GM20431 (cell line): Measurements from ENCODE around the gene CLN3.
"Not testable (repeated sequence)": the region's sequence is repeated elsewhere in the genome, so short reads cannot be mapped to it uniquely, and the experiment has no call there.

Experiments used
- in situ Hi-C: fragments of 300-500 bp; cut with MseI, MboI; formaldehyde crosslinking; loops from one replicate; pipeline ENCODE4 v1.15.0; 2020; ENCODE audit warnings: low sequenced_read_pairs; ENCODE audit not compliant: unreplicated experiment

CLN3 gene

DNA sequence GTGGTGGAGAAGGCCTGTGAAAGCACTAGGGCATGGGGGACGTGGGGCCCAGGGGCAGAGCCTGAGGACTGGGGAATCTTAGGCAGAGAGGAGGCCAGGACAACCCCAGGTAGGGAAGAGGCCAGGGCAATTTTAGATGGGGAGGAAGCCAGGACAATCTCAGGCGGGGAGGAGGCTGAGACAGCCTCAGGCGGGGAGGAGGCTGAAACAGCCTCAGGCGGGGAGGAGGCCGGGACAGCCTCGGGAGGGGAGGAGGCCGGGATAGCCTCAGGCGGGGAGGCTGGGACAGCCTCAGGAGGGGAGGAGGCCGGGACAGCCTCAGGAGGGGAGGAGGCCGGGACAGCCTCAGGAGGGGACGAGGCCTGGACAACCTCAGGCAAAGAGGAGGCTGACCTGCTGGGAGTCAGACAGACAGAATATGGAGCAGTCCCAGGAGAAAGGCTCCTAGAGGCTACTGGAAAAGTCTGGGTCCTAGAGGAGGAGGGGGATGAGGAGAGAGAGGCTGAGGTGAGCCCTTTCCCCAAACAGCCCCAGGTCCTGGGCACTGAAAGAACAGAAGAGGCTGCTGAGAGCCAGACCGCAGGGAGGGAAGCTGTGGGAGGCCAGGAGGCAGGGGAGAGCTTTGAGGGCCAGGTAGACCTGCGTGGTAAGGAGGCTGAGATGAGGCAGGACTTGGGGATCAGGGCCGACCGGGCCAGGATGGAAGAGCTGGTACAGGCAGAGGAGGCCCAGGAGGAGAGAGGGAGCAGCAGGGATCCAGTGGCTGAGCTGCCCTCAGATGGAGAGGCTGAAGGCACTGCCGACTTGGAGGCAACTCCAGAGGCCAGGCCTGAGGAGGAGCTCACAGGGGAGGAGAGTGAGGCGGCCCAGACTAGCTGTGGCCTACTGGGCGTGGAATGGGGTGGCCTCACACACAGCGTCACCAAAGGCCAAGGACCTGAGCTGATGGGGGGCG lies 4.2 kb upstream of the CLN3 start:
- in situ Hi-C loops, result no loop called here

DNA sequence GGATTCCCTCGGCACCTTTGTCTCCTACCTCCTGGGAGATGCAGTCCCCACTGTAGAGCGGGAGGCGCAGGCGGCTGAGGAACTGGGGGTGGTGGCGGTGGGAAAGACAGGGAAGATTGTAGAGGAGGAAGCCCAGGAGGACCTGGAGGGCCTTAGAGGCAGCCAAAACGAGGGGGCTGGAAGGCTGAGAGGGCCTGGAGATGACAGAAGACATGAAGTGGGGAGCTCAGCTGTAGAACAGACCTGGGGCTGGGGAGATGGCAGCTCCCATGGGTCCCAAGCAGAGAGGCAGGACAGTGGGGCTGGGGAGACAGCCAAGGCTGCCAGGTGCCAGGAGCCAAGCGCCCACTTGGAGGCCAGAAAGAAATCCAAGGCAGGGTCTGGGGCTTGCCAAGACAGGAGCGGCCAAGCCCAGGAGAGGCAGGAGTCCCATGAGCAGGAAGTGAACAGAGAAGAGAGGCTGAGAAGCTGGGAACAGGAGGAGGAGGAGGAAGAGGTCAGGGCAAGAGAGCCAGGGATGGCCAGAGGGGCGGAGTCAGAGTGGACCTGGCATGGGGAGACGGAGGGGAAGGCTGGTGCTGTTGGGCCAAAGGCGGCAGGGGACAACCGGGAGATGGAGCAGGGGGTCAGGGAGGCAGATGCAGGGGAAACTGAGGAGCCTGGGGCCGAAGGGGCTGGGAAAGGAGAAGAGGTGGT lies 3.4 kb upstream of the CLN3 start:
- in situ Hi-C loops, result no loop called here

DNA sequence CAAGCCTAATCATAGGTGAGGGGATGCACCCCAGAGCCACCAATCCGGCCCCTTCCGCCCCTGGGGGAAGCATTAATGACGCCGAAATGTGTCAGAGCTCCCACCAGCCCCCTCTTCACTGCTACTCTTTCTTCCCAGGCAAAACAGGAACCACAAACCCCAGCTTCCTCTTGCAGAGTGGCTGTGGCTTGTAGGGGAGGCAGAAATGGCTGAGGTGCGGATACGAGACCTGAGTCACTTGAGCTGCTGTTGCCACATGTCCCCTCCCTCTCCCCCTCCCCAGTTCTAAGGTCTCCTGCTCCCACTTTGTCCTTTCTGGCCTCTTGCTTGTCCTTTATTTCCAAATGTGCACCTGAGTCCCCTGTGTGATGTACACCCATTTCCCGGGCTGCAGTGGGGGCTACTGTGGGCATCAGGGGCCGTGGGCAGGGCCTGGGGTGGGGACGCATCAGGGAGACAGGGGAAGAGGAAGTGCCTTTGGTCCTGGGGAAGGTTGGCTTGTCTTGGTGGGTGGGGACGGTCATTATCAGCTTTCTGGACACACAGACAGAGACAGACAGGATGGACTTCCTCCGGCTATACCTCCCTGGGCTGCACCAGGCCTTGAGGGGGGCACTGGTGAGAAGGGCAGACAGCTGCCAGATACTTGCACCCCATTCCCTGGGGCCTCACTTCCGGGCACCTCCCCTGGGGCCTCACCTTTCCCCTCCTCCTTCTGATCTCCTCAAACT lies 2.4 kb upstream of the CLN3 start, which contains the start of gene APOBR:
Gene APOBR, plus strand, starts transcription at position 523 of the 731 bp plus-strand sequence. Its CDS starts 39 bp downstream, at position 562.
- in situ Hi-C loops, result no loop called here

DNA sequence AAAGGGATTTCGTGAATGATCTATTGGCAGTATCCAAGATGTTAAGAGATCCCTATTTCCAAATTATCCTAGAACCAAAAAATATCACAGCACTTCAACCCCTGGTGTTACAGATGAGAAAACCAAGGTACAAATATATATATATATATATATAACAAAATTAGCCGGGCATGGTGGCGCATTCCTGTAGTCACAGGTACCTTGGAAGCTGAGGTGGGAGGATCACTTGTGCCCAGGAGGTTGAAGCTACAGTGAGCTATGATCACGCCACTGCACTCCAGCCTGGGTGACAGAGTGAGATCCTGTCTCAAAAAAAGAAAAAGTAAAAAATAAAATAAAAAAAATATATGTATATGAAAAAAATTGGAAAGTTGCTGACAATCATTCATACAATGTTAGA lies 637 bp upstream of the CLN3 start:
- in situ Hi-C loops, result no loop called here

DNA sequence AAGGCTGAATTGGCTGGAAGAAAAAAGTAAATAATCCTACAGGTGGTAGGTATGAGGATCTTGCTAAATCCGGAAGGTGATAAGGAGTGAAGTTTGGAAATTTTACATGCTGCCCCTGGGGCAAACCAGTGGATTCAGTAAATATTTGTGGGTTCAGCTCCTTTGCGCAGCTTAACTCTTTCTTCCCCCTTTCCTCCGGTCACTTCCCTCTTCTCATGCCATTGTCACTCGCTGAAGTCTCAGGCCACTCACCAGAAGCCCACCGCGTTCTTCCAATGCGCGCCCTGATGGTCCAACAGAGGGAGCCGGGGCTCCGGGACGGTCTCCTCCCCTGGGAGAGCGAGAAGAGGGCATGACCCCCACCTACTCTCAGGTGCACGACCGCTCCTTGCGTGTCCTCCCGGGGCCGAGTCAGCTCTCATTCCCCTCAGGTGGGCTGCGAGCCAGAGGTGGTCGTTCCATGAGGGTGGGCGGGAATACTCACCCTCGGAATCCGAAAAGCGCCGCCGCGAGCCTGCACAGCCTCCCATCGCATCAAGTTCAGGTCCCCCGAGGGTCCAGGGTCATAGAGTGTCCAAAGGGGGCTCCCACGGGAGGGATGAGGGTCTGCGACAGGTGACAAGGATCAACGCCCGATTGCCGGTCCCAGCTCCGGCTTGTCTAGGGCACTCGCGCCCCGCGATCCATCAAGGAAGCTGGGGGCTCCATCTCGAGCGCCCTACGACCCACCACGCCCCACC lies 474 bp downstream of the CLN3 start:
- in situ Hi-C loops, result no loop called here

DNA sequence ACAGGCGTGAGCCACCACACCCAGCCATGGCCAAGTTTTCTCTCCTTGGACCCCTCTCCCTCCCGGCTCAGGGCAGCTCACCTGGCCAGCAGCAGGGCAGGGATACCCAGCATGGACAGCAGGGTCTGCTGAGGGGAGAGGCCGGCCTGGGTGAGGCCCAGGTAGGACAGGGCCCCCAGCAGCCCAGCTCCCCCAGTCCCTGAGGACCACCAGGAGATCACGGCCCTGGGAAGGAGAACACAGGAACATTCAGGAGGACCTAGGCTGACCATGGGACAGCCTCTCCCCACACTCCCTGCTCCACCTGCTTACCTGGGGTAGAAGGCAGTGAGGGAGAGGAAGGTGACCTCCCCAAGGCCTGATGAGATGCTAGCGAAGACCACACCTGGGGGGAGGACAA lies 5.6 kb downstream of the CLN3 start:
- in situ Hi-C loops, result no loop called here

DNA sequence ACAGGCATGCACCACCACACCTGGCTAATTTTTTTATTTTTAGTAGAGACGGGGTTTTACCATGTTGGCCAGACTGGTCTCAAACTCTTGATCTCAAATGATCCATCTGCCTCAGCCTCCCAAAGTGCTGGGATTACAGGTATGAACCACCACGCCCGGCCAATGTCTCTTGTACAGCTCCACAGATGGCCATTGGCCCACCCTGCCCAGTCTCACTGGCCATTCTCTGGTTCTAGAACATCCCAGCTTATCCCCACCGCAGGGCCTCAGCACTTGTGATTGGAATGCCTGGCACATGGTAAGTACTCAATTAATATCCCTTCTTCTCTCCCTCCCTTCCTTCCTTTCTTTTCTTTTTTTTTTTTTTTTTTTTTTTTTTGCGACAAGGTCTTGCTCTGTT lies 8.5 kb downstream of the CLN3 start:
- in situ Hi-C loops, result not testable (repeated sequence)

DNA sequence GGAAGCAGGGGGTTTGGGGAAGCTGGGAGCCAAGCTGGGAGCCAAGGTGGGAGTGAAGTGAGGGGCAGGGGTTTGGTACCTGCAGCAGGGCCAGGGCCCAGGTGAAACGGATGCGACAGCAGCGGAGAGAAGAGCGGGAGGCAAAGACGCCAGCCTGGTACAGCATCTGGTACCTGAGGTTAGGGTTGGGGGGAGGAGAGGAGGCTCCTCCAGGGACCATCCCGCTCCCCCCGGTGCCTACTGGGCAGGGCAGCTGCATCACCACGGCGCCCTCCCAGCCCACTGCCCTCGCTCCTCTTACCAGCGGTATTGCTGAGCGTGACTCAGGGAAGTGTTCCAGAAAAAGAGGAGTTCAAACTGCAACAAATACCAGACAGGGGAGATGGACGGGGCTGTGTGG lies 9.8 kb downstream of the CLN3 start:
- in situ Hi-C loops, result no loop called here

DNA sequence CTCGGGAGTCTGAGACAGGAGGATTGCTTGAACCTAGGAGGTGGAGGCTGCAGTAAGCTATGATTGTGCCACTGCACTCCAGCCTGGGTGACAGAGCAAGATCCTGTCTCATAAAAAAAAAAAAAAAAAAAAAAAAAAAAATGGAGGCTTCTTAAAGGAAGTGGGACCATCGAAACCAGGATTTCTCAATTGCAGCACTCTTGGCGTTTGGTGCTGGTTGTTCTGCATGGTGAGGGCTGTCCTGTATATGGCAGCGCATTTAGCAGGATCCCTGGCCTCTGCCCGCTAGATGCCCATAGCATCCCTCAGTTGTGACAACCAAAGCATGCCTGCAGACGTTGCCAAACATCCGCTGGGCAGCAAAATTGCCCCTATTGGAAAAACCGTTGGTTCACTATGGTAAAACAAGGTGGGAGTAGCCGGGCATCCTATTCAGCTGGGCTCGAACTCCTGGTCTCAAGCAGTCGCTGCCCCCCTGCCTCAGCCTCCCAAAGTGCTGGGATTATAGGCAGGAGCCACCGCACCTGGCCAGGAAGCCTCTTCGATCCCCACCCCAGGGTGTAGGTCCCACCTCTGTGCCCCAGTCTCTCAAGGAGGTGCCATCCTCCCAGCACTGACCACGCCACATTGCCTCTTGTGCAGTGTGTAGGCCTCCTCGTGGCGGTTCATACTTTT lies 13.2 kb downstream of the CLN3 start:
- in situ Hi-C loops, result no loop called here

DNA sequence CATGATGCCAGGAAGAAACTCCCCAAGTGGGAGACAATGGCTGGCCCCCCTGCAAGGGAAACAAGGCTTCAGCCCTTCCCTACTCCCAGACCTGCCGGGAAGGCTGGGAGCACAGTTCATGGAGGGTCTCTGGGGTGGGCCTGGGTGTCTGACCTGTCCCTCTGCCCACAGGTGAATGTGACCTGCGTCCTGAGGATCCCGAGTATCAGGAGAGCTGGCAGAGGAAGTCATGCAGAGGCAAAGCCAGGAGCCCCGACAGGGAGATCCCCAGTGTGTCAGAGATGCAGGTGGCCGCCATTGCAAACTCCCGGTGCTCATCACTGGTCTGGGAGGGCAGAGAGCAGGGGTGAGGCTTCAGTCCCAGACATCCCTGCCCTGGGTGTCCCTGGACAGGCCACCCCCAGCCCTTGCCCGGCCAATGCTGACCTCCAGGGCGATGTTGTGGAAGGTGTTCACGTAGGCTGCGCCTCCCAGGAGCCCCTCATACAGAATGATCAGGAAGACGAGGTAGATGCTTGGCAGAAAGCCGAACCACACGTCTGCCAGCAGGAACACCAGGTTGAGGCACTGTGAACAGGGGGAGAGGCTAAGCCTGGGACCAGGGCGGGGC lies 14.5 kb downstream of the CLN3 start:
- in situ Hi-C loops, result no loop called here

DNA sequence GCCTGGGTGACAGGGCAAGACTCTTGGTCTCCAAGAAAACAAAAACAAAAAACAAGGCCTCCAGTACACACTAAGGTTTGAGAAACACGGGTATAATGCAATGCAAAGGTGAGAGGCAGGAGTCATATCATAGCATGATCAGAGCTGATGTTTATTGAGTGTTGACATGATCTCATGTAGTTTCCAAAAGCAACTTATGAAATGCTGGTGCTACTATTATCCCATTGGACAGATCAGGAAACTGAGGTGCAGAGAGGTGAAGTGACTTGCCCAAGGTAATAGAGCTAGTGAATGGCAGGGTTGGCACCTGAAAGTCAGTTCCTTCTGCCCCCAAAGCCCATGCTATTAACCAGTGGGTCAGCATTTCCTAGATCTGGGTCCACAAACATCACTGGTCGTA lies 16.7 kb downstream of the CLN3 start:
- in situ Hi-C loops, result no loop called here

DNA sequence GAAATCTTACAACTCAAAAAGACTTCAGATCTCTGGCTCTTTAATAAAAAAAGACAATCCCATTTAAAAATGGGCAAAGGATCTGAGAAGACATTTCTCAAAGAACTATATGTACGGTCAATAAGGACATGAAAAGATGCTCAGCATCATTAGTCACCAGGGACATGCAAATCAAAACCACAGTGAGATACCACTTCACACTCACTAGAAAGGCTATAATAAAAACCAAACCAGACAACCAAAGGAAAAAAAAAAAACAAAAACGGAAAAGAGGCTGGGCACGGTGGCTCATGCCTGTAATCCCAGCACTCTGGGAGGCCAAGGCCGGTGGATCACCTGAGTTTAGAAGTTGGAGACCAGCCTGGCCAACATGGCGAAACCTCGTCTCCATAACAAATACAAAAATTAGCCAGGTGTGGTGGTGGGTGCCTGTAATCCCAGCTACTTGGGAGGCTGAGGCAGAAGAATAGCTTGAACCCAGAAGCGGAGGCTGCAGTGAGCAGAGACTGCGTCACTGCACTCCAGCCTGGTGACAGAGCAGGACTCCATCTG lies 18.1 kb downstream of the CLN3 start:
- in situ Hi-C loops, result no loop called here

DNA sequence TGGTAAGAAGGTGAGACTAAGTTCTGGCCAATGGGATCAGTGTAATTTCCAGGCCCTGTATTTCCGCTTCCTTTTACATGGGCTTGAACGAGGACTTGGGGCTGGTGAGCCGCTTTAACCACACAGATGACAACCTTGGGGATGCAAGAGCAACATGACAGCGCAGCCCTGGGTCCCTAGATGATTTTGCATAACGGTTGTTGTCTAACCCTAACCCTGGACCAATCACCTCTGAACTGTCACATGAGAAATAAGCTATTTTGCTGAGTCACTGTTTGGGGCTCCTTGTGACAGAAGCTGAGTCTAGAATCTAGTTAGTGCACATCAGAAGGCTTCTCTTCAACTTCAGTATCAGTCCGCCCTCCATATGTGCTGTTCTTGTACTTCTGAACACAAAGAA lies 44.8 kb downstream of the CLN3 start:
- in situ Hi-C loops, result not testable (repeated sequence)

DNA sequence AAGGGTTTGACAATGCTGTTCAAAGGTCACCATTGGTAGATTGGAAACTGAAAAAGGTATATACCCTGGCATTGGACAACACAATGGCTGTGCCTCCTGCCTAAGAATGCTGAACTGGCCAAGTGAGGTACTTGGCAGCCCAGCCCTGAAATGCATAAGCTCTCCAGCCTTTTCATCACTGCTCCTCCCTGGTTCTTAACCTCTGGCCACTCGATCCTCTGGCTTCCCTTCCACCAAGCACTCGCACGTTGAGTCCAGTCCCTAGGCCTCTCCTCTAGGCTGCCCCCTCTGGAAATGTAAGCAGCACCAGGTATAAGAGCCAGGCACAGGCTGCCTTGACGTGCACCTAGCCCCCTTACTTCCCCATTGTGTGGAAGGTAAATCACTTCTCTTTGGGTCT lies 45.5 kb downstream of the CLN3 start:
- in situ Hi-C loops, result not testable (repeated sequence)

DNA sequence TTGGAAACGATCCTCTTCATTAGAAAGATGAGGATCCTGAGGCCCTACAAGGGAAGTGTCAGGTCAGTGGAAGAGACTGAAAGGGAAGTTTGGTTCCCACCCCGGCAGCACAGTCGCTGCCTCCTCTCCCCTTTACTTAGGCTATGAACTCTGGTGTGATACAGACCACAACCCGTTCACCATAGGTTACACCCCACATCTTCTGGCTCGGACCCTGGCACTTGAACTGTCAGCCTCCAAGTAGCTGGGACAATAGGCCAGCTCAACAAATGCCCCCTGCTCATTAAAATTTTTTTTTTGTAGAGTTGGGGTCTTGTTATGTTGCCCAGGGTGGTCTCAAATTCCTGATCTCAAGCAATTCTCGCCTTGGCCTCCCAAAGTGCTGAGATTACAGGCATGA lies 47.9 kb downstream of the CLN3 start:
- in situ Hi-C loops, result not testable (repeated sequence)

DNA sequence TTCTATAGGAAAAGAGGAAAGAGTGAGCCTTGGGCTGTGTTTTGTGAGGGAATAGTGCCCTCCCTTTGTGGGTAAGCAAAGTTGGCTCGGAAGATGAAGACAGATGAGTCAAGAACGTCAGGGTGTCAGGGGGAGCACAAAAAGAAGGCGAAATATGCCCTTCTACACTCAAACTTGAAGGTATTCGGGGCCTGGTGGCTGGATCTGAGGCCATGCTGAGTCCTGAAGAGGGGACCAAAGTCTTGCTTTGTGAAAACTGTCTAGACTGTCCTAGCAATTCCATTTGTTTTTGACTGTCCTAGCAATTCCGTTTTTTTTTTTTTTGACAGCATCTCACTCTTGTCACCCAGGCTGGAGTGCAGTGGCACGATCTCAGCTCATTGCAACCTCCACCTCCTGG lies 53.0 kb downstream of the CLN3 start:
- in situ Hi-C loops, result not testable (repeated sequence)

DNA sequence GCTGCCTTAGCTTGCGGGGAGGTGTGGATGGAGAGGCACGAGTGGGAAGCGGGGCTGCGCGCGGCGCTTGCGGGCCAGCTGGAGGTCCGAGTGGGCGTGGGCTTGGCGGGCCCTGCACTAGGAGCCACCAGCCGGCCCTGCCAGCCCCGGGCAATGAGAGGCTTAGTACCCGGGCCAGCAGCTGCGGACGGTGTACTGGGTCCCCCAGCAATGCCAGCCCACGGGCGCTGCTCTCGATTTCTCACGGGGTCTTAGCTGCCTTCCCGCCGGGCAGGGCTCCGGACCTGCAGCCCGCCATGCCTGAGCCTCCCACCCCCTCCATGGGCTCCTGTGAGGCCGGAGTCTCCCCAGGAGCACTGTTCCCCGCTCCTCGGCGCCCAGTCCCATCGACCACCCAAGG lies 56.5 kb downstream of the CLN3 start:
- in situ Hi-C loops, result not testable (repeated sequence)
